Ascending aorta (tissue), 2 donors: ENCODE data around the gene C20orf173. TPM values are rescaled to one million over a fixed set of nuclear protein-coding genes. Genes with fewer than 3 reads are reported as not detected.

Source experiments
- DNase-seq, 2 donors: peaks; one replicate each; pipeline ENCODE4 v3.0.0-alpha.2; 2019; ENCODE audit warnings: low spot score in 2 of 2
- H3K27ac ChIP-seq, 2 donors: fragments of 200-600 bp; sonication (generic); one replicate each; pipeline ENCODE4 v1.5.1; 2016 to 2017; ENCODE audit warnings: mild to moderate bottlenecking in 1 of 2
- H3K27me3 ChIP-seq: fragments of 200-600 bp; sonication (generic); one replicate; pipeline ENCODE4 v1.5.1; 2017
- H3K36me3 ChIP-seq, 2 donors: fragments of 200-600 bp; sonication (generic); one replicate each; pipeline ENCODE4 v1.5.1; 2016
- H3K4me1 ChIP-seq, 2 donors: fragments of 200-600 bp; sonication (generic); one replicate each; pipeline ENCODE4 v1.5.1; 2016 to 2017; ENCODE audit warnings: mild to moderate bottlenecking in 1 of 2
- H3K4me3 ChIP-seq, 2 donors: fragments of 200-600 bp; sonication (generic); one replicate each; pipeline ENCODE4 v1.5.1; 2016 to 2017; ENCODE audit warnings: mild to moderate bottlenecking in 1 of 2
- H3K9me3 ChIP-seq, 2 donors: fragments of 200-600 bp; sonication (generic); one replicate each; pipeline ENCODE4 v1.5.1; 2016
- intact Hi-C: fragments of 100-400 bp; cut with DNase I; formaldehyde crosslinking; loops from one replicate; pipeline ENCODE4 v1.15.1; 2023
- total RNA-seq: library from RNA; depleted of rRNA; stranded (reverse); fragments of >200 nt; gene quantifications from one replicate; pipeline ENCODE4 v1.1.0, GENCODE V29; 2016
- TF ChIP-seq, protein P1 (sequence below), 3 experiments: fragments of 200-600 bp in 2 of 3; fragments of 450-650 bp in 1 of 3; sonication (generic) in 2 of 3; IDR thresholded peaks; one replicate each; pipeline ENCODE4 v1.5.1; 2016 to 2019; ENCODE audit warnings: antibody characterized with exemption in 3 of 3, mild to moderate bottlenecking in 1 of 3, moderate library complexity in 1 of 3

The C20orf173 gene
- total RNA-seq, 1 donor from 2014 or later, result not detected

DNA sequence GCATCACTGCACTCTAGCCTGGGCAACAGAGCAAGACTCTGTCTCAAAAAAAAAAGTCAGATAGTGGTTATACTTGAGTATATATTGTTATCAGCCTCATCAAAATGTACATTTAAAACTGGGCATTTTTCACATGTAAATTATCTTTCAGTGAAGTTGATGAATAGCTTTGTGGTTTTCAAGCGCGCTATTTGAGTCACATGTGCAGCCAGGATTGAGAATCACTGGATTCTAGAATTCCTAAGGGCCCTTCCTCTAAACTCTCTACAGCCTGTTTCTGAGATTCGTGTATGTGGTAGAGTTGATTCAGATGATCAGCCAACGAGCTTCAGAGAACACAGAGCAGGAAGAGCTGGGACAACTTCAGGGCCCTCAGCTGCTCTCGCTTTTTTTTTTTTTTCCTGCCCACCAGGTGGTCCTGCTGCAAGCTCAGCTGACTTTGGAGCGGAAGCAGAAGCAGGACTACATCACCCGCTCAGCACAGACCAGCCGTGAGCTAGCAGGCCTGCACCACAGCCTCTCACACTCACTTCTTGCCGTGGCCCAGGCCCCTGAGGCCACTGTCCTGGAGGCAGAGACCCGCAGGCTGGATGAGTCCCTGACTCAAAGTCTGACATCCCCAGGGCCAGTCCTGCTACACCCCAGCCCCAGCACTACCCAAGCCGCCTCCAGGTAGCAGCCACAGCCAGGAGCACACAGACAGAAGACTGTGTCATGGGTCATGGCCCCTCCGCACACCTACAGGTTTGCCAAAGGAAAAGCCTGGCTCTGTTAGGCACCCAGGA is 18.3 kb downstream of the C20orf173 start:
- intact Hi-C loops, result no loop called here
- no peaks in the 10 kb centered on the region for H3K9me3 ChIP-seq
- DNase-seq, result no peak
- H3K27me3 ChIP-seq, result no peaks in the 10 kb centered on the region
- TF ChIP-seq, protein P1, sequence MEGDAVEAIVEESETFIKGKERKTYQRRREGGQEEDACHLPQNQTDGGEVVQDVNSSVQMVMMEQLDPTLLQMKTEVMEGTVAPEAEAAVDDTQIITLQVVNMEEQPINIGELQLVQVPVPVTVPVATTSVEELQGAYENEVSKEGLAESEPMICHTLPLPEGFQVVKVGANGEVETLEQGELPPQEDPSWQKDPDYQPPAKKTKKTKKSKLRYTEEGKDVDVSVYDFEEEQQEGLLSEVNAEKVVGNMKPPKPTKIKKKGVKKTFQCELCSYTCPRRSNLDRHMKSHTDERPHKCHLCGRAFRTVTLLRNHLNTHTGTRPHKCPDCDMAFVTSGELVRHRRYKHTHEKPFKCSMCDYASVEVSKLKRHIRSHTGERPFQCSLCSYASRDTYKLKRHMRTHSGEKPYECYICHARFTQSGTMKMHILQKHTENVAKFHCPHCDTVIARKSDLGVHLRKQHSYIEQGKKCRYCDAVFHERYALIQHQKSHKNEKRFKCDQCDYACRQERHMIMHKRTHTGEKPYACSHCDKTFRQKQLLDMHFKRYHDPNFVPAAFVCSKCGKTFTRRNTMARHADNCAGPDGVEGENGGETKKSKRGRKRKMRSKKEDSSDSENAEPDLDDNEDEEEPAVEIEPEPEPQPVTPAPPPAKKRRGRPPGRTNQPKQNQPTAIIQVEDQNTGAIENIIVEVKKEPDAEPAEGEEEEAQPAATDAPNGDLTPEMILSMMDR (IDR thresholded peaks at IDR 0.05), result no peak
- H3K4me1 ChIP-seq, result no peaks in the 10 kb centered on the region
- H3K36me3 ChIP-seq, result peaks cover 44 to 73% of the 10 kb centered on the region in 2 donors
- H3K27ac ChIP-seq, result no peak overlapping the region
- no peak overlapping the region for H3K4me3 ChIP-seq

DNA sequence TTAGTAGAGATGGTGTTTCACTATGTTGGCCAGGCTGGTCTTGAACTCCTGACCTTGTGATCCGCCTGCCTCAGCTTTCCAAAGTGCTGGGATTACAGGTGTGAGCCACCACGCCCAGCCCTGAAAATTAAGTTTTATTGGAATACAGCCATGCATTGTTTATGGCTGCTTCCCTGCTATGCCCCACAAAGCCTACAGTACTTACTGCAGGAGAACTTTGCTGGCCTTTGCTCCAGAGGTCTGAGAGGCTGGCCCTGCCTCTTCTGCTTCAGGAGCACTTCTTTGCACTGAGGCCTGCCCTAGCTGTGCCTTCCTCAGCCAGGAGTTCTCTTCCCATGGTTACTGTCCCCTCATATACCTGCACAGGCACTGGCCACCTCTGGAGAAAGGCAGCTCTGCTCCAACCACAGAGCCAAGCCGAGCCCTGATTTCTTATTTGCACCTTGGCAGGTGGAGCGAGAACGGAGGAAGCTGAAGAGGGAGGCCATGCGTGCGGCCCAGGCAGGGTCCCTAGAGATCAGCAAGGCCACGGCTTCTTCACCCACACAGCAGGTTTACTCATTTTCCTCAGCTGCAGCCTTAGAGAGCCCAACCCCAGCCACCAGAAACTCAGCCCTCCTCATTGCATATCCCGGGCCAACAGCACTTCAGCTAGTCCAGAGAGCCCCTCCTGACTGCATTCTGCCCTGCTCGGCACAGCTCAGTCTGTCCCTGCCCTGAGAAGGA is 20.8 kb downstream of the C20orf173 start:
- no peak for DNase-seq
- Histone ChIP-seq H3K27me3 (no peaks in the 10 kb centered on the region), H3K4me3 (no peak overlapping the region), H3K4me1 (no peaks in the 10 kb centered on the region), H3K36me3 (peaks cover 58 to 80% of the 10 kb centered on the region in 2 donors), H3K9me3 (no peaks in the 10 kb centered on the region), H3K27ac (no peak overlapping the region)
- intact Hi-C loops, result no loop called here
- TF ChIP-seq, protein P1 (IDR thresholded peaks at IDR 0.05), result no peak

DNA sequence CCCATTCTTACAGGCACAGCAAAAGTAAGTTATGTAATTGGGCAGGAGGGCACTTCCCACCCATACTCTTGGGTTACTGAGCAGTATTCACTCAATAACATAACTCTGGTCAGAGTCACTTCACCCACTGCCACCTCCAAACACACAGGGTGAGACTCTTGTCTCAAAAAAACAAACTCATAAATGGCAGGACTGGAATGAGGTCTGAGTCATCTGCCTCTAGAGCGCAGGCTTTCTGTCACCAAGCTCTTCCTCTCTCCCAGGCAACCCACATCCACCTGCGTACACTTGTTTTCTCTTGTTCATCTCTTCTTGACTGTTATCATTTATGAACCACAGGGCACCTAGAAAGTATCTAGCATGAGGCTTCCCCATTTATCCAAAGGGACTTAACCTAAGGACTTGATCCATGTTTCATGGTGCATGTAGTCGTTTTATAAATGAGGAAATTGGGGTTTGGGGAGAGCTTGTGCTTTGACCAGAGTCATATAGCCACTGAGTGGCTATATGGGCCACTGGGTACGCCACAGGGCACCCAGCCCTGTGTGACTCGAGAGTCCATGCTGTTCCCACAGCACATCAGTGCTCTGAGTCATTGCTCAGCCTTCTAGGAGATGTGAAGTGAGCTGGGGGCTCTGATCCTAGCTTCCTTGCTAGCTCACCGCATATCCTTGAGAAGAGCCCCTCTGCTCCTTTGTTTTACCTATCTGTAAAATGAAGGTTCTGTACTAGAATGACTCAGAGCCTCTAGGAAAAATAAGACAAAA is 22.4 kb downstream of the C20orf173 start:
- Histone ChIP-seq H3K36me3 (peaks cover 68 to 86% of the 10 kb centered on the region in 2 donors), H3K27ac (no peak overlapping the region), H3K27me3 (no peaks in the 10 kb centered on the region), H3K4me1 (no peaks in the 10 kb centered on the region), H3K9me3 (no peaks in the 10 kb centered on the region), H3K4me3 (no peak overlapping the region)
- DNase-seq, result no peak
- TF ChIP-seq, protein P1 (IDR thresholded peaks at IDR 0.05), result no peak
- intact Hi-C loops, result no loop called here

DNA sequence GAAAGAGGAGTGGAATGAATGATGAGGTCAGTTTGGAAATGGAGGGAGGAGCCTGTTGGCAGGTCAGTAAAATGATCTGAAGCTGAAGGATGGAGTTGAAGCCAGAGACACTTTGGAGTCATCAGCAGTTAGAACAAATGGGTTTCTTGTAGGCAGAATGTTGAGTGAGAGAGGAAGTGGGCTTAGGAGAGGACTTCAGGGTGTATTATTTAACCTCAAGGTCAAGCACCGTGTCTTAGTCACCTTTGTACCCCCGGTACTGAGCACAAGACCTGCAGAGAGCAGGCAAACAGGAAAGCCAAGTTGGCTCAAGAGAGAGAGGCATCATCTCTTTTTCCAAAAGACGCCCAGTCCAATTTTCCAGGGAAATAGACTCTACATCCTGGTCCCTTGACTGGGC is 23.3 kb downstream of the C20orf173 start:
- no peak overlapping the region for H3K27ac ChIP-seq
- no peak for DNase-seq
- H3K4me3 ChIP-seq, result no peak overlapping the region
- intact Hi-C loops, result no loop called here
- no peaks in the 10 kb centered on the region for H3K4me1 ChIP-seq
- peaks cover 66 to 86% of the 10 kb centered on the region in 2 donors for H3K36me3 ChIP-seq
- TF ChIP-seq, protein P1 (IDR thresholded peaks at IDR 0.05), result no peak
- no peaks in the 10 kb centered on the region for H3K9me3 ChIP-seq
- no peaks in the 10 kb centered on the region for H3K27me3 ChIP-seq

DNA sequence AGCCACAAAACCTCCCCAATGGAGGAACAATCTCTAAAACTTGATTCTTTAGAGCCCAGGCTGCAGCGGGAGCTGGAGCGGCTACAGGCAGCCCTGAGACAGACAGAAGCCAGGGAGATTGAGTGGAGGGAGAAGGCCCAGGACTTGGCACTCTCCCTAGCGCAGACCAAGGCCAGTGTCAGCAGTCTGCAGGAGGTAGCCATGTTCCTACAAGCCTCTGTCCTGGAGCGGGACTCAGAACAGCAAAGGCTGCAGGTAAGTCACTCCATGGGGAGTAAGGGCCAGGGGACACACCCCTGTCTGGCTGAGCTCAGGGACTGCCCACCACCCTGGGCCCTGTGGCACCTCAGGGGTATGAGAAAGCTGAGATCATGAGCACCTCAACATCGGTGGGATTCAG is 24.7 kb downstream of the C20orf173 start:
- TF ChIP-seq, protein P1 (IDR thresholded peaks at IDR 0.05), result no peak
- H3K27ac ChIP-seq, result no peak overlapping the region
- intact Hi-C loops, result no loop called here
- no peaks in the 10 kb centered on the region for H3K27me3 ChIP-seq
- no peaks in the 10 kb centered on the region for H3K4me1 ChIP-seq
- no peak overlapping the region for H3K4me3 ChIP-seq
- H3K36me3 ChIP-seq, result peaks cover 63 to 82% of the 10 kb centered on the region in 2 donors
- no peaks in the 10 kb centered on the region for H3K9me3 ChIP-seq
- DNase-seq, result no peak
